HEK293 (cell line): ENCODE data around the gene VSIR.

Experiments
- CTCF ChIP-seq: fragments of 450-650 bp; formaldehyde crosslinking; IDR thresholded peaks from 2 replicates; pipeline ENCODE4 v1.5.1; 2016; ENCODE audit warnings: missing biosample characterization, missing genetic modification characterization
- ELK4 ChIP-seq: IDR thresholded peaks from 2 replicates; pipeline ENCODE4 v1.6.1; 2011; ENCODE audit warnings: mild to moderate bottlenecking, low read depth, low read length, borderline replicate concordance
- KLF16 ChIP-seq: fragments of 450-650 bp; formaldehyde crosslinking; IDR thresholded peaks from 2 replicates; pipeline ENCODE4 v1.5.1; 2017; ENCODE audit warnings: missing biosample characterization, missing genetic modification characterization
- KLF17 ChIP-seq: fragments of 450-650 bp; formaldehyde crosslinking; IDR thresholded peaks from 2 replicates; pipeline ENCODE4 v1.5.1; 2016; ENCODE audit warnings: missing biosample characterization, missing genetic modification characterization
- RBAK ChIP-seq: fragments of 450-650 bp; formaldehyde crosslinking; IDR thresholded peaks from 2 replicates; pipeline ENCODE4 v1.5.1; 2016; ENCODE audit warnings: missing biosample characterization, missing genetic modification characterization
- YY1 ChIP-seq: fragments of 450-650 bp; formaldehyde crosslinking; IDR thresholded peaks from 2 replicates; pipeline ENCODE4 v1.5.1; 2018; ENCODE audit warnings: missing biosample characterization, missing genetic modification characterization
- ZNF112 ChIP-seq: fragments of 450-650 bp; formaldehyde crosslinking; IDR thresholded peaks from 2 replicates; pipeline ENCODE4 v1.5.0; 2017; ENCODE audit warnings: missing biosample characterization, missing genetic modification characterization
- ZNF184 ChIP-seq: fragments of 450-650 bp; IDR thresholded peaks from 2 replicates; pipeline ENCODE4 v1.5.1; 2018; ENCODE audit warnings: missing biosample characterization, mild to moderate bottlenecking, missing genetic modification characterization
- ZNF449 ChIP-seq: fragments of 450-650 bp; formaldehyde crosslinking; IDR thresholded peaks from 2 replicates; pipeline ENCODE4 v1.5.1; 2017; ENCODE audit warnings: missing biosample characterization, mild to moderate bottlenecking, missing genetic modification characterization, moderate library complexity
- ZNF837 ChIP-seq: fragments of 450-650 bp; formaldehyde crosslinking; IDR thresholded peaks from 2 replicates; pipeline ENCODE4 v1.5.1; 2016; ENCODE audit warnings: missing biosample characterization, missing genetic modification characterization

- TF ChIP-seq YY1 (tag by site-specific recombination) (no peak), KLF17 (tag by site-specific recombination) (no peak), RBAK (tag by site-specific recombination) (no peak), ZNF837 (tag by site-specific recombination) (no peak), ZNF184 (tag by site-specific recombination) (no peak), ELK4 (no peak), ZNF449 (tag by site-specific recombination) (no peak), CTCF (no peak), KLF16 (tag by site-specific recombination) (no peak), ZNF112 (no peak)
Measured at GRCh38 chr10:71784679-71785272, 11.5 kb upstream of the VSIR start.
